ENCODE data around the gene ORM1.

ORM1 gene

GRCh38 chr9:114304416-114305188 lies 18.3 kb upstream of the ORM1 start:
- DNase-seq (ENCODE audit: low spot score) (no peak), FAIRE-seq (no peak)

GRCh38 chr9:114307899-114308267 lies 15.0 kb upstream of the ORM1 start:
- no peak for FAIRE-seq
- no peak for DNase-seq (ENCODE audit: low spot score)

- DNase-seq (ENCODE audit: low spot score) (no peak), FAIRE-seq (no peak)
Measured at GRCh38 chr9:114308361-114308950, 14.4 kb upstream of the ORM1 start.

GRCh38 chr9:114309096-114309495 lies 13.8 kb upstream of the ORM1 start:
- DNase-seq (ENCODE audit: low spot score) (no peak), FAIRE-seq (no peak)

GRCh38 chr9:114310471-114311450 lies 12.1 kb upstream of the ORM1 start:
- no peak for FAIRE-seq
- no peak for DNase-seq (ENCODE audit: low spot score)

- DNase-seq (ENCODE audit: low spot score) (no peak), FAIRE-seq (no peak)
Measured at GRCh38 chr9:114311571-114312512, 11.1 kb upstream of the ORM1 start.

GRCh38 chr9:114312513-114312875 lies 10.4 kb upstream of the ORM1 start:
- DNase-seq (ENCODE audit: low spot score), result no peak

GRCh38 chr9:114313186-114313585 lies 9.7 kb upstream of the ORM1 start:
- no peak for FAIRE-seq

More at GRCh38 chr9:114312513-114312875, 10.4 kb upstream of the ORM1 start:
- no peak for FAIRE-seq

GRCh38 chr9:114314256-114314867 lies 8.5 kb upstream of the ORM1 start:
- FAIRE-seq (no peak), DNase-seq (ENCODE audit: low spot score) (no peak)

More at GRCh38 chr9:114313186-114313585, 9.7 kb upstream of the ORM1 start:
- DNase-seq (ENCODE audit: low spot score), result no peak

- FAIRE-seq, result no peak
- DNase-seq (ENCODE audit: low spot score), result no peak
Measured at GRCh38 chr9:114314881-114315722, 7.8 kb upstream of the ORM1 start.

- DNase-seq (ENCODE audit: low spot score), result no peak
- no peak for FAIRE-seq
Measured at GRCh38 chr9:114315723-114316363, 7.1 kb upstream of the ORM1 start.

- FAIRE-seq, result no peak
Measured at GRCh38 chr9:114316605-114317230, 6.2 kb upstream of the ORM1 start.

GRCh38 chr9:114317665-114318357 lies 5.1 kb upstream of the ORM1 start:
- no peak for DNase-seq (ENCODE audit: low spot score)
- FAIRE-seq, result no peak

More at GRCh38 chr9:114316605-114317230, 6.2 kb upstream of the ORM1 start:
- no peak for DNase-seq (ENCODE audit: low spot score)

GRCh38 chr9:114318416-114318815 lies 4.5 kb upstream of the ORM1 start:
- DNase-seq (ENCODE audit: low spot score), result no peak
- FAIRE-seq, result no peak

GRCh38 chr9:114319147-114319546 lies 3.8 kb upstream of the ORM1 start:
- no peak for DNase-seq (ENCODE audit: low spot score)

GRCh38 chr9:114320710-114321109 lies 2.2 kb upstream of the ORM1 start:
- DNase-seq (ENCODE audit: low spot score), result peak; percentile 74
- FAIRE-seq, result peak; percentile 22

More at GRCh38 chr9:114319147-114319546, 3.8 kb upstream of the ORM1 start:
- no peak for FAIRE-seq

GRCh38 chr9:114321759-114322158 lies 1.1 kb upstream of the ORM1 start:
- FAIRE-seq (no peak), DNase-seq (ENCODE audit: low spot score) (peak; percentile 46)

Measured in RCC 7860 (cell line).